ENCODE data around the gene PCDHGA10.
"Not testable (repeated sequence)": the region's sequence is repeated elsewhere in the genome, so short reads cannot be mapped to it uniquely, and the experiment has no call there.

Gene PCDHGA10

DNA sequence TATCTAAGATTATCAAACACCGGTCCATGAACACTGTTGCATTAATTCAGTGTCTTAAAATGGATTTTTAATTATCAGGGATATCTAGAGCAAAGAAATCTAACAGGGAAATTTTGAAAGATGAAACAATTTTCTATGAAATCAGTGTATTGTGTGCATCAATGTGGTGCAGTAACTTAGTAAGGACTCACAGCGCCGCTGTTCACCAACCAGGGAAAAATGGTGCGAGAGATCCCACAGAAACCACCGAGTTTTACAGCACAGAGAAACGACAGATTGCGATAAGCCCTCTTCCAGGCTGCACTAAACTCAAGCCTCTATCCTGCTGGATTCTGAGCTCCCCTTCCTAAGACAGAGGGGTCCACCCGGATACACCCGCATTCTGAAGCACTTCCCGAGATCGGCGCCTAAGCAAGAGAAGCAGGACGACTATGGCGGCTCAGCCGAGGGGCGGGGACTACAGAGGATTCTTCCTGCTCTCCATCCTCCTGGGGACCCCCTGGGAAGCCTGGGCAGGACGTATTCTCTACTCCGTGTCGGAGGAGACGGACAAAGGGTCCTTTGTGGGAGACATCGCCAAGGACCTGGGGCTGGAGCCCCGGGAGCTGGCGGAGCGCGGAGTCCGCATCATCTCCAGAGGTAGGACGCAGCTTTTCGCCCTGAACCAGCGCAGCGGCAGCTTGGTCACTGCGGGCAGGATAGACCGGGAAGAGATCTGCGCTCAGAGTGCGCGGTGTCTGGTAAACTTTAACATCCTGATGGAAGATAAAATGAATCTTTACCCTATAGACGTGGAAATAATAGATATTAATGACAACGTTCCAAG, 30.1 kb upstream of the PCDHGA10 start, which contains the start of gene PCDHGA7:
Gene PCDHGA7, plus strand, starts transcription at position 274 of the 826 bp plus-strand sequence. Its CDS starts 158 bp downstream, at position 432.
- FAIRE-seq: no peak
- TF ChIP-seq SPI1 (IDR thresholded peaks at IDR 0.05; ENCODE audit: low read depth, low read length) (no peak), POLR2A (IDR thresholded peaks at IDR 0.05; ENCODE audit: low read depth, low read length) (no peak), POLR2AphosphoS5 (IDR thresholded peaks at IDR 0.05; ENCODE audit: low read depth, low read length) (no peak), POU2F2 (IDR thresholded peaks at IDR 0.05; ENCODE audit: low read depth, low read length) (no peak), TAF1 (IDR thresholded peaks at IDR 0.05; ENCODE audit: low read depth, low read length) (no peak), PAX5 (IDR thresholded peaks at IDR 0.05; ENCODE audit: insufficient read depth, low read length, severe bottlenecking) (no peak)
- no peak for DNase-seq (ENCODE audit: insufficient read length, low spot score)

DNA sequence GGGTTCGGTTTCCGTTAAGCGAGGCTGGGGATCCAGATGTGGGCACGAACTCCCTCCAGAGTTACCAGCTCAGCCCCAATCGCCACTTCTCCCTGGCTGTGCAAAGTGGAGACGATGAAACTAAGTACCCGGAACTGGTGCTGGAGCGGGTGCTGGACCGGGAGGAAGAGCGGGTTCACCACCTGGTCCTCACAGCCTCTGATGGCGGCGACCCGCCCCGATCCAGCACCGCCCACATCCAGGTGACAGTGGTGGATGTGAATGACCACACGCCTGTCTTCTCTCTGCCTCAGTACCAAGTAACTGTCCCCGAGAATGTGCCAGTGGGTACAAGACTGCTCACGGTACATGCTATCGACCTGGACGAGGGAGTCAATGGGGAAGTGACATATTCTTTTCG, 29.4 kb upstream of the PCDHGA10 start:
- DNase-seq (ENCODE audit: insufficient read length, low spot score) (no peak), FAIRE-seq (no peak)
- TF ChIP-seq TAF1 (IDR thresholded peaks at IDR 0.05; ENCODE audit: low read depth, low read length) (no peak), POU2F2 (IDR thresholded peaks at IDR 0.05; ENCODE audit: low read depth, low read length) (no peak), POLR2A (IDR thresholded peaks at IDR 0.05; ENCODE audit: low read depth, low read length) (no peak), PAX5 (IDR thresholded peaks at IDR 0.05; ENCODE audit: insufficient read depth, low read length, severe bottlenecking) (no peak), POLR2AphosphoS5 (IDR thresholded peaks at IDR 0.05; ENCODE audit: low read depth, low read length) (no peak), SPI1 (IDR thresholded peaks at IDR 0.05; ENCODE audit: low read depth, low read length) (no peak)

DNA sequence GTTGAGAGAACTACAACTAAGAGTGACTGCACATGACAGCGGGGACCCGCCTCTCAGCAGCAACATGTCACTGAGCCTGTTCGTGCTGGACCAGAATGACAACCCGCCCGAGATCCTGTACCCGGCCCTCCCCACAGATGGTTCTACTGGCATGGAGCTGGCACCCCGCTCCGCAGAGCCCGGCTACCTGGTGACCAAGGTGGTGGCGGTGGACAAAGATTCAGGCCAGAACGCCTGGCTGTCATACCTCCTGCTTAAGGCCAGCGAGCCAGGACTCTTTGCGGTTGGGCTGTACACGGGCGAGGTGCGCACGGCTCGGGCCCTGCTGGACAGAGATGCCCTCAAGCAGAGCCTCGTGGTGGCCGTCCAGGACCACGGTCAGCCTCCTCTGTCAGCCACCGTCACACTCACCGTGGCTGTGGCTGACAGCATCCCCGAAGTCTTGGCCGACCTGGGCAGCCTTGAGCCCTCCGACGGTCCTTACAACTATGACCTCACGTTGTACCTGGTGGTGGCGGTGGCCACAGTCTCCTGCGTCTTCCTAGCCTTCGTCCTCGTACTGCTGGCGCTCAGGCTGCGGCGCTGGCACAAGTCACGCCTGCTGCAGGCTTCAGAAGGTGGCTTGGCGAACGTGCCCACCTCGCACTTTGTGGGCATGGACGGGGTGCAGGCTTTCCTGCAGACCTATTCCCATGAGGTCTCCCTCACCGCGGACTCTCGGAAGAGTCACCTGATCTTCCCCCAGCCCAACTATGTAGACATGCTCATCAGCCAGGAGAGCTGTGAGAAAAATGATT, 28.1 kb upstream of the PCDHGA10 start:
- FAIRE-seq (no peak), DNase-seq (ENCODE audit: insufficient read length, low spot score) (no peak)
- no peak for TF ChIP-seq TAF1 (IDR thresholded peaks at IDR 0.05; ENCODE audit: low read depth, low read length)
- no peak for TF ChIP-seq POU2F2 (IDR thresholded peaks at IDR 0.05; ENCODE audit: low read depth, low read length)
- TF ChIP-seq PAX5 (IDR thresholded peaks at IDR 0.05; ENCODE audit: insufficient read depth, low read length, severe bottlenecking): no peak
- TF ChIP-seq SPI1 (IDR thresholded peaks at IDR 0.05; ENCODE audit: low read depth, low read length): no peak

DNA sequence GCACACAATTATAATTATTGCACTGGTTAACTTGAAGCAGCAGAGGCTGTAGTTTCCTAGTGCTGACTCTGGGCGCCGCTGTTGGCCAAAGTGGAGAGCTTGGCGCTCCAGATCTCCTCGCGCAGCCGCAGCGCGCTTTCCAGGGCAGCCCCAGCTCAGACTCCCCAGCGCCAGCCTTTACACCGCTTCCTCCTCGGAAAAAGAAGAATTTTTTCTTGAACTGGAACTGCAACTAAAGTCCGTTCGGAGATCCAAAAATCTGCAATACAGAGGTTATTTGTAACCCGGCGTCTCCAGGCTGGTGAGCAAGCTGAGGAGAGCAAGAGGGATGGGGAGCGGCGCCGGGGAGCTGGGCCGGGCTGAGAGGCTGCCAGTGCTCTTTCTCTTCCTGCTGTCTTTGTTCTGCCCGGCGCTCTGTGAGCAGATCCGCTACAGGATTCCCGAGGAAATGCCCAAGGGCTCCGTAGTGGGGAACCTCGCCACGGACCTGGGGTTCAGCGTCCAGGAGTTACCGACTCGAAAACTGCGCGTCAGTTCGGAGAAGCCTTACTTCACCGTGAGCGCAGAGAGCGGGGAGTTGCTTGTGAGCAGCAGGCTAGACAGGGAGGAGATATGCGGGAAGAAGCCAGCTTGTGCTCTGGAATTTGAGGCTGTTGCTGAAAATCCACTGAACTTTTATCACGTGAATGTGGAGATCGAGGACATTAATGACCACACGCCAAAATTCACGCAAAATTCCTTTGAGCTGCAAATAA, 25.1 kb upstream of the PCDHGA10 start, which contains the start of gene PCDHGB4:
Gene PCDHGB4, plus strand, starts transcription at position 142 of the 755 bp plus-strand sequence. Its CDS starts 187 bp downstream, at position 329.
- not testable (repeated sequence) for FAIRE-seq; DNase-seq (ENCODE audit: insufficient read length, low spot score)

DNA sequence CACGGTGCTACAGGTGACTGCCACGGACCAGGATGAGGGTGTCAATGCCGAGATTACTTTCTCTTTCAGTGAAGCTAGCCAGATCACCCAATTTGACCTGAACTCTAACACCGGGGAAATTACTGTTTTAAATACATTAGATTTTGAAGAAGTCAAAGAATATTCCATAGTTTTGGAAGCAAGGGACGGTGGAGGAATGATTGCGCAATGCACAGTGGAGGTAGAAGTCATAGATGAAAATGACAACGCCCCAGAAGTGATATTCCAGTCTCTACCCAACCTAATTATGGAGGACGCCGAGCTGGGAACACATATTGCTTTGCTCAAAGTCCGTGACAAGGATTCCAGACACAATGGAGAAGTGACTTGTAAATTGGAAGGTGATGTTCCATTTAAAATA, 24.1 kb upstream of the PCDHGA10 start:
- TF ChIP-seq PAX5 (IDR thresholded peaks at IDR 0.05; ENCODE audit: insufficient read depth, low read length, severe bottlenecking) (no peak), TAF1 (IDR thresholded peaks at IDR 0.05; ENCODE audit: low read depth, low read length) (no peak), POLR2AphosphoS5 (IDR thresholded peaks at IDR 0.05; ENCODE audit: low read depth, low read length) (no peak), POU2F2 (IDR thresholded peaks at IDR 0.05; ENCODE audit: low read depth, low read length) (no peak), SPI1 (IDR thresholded peaks at IDR 0.05; ENCODE audit: low read depth, low read length) (no peak), POLR2A (IDR thresholded peaks at IDR 0.05; ENCODE audit: low read depth, low read length) (no peak)
- DNase-seq (ENCODE audit: insufficient read length, low spot score) (no peak), FAIRE-seq (no peak)

DNA sequence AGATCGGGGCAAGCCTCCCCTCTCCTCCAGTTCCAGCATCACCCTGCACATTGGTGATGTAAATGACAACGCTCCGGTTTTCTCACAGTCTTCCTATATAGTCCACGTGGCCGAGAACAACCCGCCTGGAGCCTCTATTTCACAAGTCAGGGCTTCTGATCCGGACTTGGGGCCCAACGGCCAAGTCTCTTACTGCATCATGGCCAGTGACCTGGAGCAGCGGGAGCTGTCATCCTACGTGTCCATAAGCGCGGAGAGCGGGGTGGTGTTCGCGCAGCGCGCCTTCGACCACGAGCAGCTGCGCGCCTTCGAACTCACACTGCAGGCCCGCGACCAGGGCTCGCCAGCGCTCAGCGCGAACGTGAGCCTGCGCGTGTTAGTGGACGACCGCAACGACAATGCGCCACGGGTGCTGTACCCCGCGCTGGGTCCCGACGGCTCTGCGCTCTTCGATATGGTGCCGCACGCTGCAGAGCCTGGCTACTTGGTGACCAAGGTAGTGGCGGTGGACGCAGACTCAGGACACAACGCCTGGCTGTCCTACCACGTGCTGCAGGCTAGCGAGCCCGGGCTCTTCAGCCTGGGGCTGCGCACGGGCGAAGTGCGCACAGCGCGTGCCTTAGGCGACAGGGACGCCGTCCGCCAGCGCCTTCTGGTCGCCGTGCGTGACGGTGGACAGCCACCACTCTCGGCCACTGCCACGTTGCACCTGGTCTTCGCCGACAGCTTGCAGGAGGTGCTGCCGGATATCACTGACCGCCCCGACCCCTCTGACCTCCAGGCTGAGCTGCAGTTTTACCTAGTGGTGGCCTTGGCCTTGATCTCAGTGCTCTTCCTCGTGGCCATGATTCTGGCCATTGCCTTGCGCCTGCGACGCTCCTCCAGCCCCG, 23.4 kb upstream of the PCDHGA10 start:
- TF ChIP-seq TAF1 (IDR thresholded peaks at IDR 0.05; ENCODE audit: low read depth, low read length) (no peak), PAX5 (IDR thresholded peaks at IDR 0.05; ENCODE audit: insufficient read depth, low read length, severe bottlenecking) (no peak), POLR2AphosphoS5 (IDR thresholded peaks at IDR 0.05; ENCODE audit: low read depth, low read length) (no peak), POLR2A (IDR thresholded peaks at IDR 0.05; ENCODE audit: low read depth, low read length) (no peak), SPI1 (IDR thresholded peaks at IDR 0.05; ENCODE audit: low read depth, low read length) (no peak), POU2F2 (IDR thresholded peaks at IDR 0.05; ENCODE audit: low read depth, low read length) (no peak)
- no peak for DNase-seq (ENCODE audit: insufficient read length, low spot score)
- no peak for FAIRE-seq

DNA sequence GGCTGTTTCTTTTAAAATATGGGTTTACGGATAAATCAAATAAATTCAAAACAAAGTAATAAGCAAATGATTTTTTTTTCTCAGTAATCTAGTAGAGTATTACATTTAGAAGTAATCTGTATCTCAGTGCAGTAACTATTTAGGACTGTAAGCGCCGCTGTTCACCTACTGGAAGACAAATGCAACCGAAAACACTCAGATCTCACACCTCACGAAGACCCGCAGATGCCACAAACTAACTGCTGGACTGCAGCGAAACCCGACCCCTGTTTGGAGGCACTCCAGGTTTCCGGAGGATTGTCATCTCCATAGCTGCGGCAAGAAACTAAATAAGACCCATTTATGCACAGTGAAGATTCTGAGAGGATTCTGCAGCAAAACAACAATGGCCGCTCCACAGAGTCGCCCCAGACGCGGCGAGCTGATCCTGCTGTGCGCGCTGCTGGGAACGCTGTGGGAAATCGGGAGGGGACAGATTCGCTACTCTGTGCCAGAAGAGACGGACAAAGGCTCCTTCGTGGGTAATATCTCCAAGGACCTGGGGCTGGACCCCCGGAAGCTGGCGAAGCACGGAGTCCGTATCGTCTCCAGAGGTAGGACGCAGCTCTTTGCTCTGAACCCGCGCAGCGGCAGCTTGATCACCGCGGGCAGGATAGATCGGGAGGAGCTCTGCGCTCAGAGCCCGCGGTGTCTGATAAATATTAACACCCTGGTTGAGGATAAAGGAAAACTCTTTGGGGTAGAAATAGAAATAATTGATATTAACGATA, 20.2 kb upstream of the PCDHGA10 start, which contains the start of gene PCDHGA8:
Gene PCDHGA8, plus strand, starts transcription at position 205 of the 770 bp plus-strand sequence. Its CDS starts 181 bp downstream, at position 386.
- FAIRE-seq (no peak), DNase-seq (ENCODE audit: insufficient read length, low spot score) (no peak)
- no peak for TF ChIP-seq POLR2A (IDR thresholded peaks at IDR 0.05; ENCODE audit: low read depth, low read length)
- no peak for TF ChIP-seq SPI1 (IDR thresholded peaks at IDR 0.05; ENCODE audit: low read depth, low read length)
- no peak for TF ChIP-seq POU2F2 (IDR thresholded peaks at IDR 0.05; ENCODE audit: low read depth, low read length)
- TF ChIP-seq TAF1 (IDR thresholded peaks at IDR 0.05; ENCODE audit: low read depth, low read length): no peak
- TF ChIP-seq PAX5 (IDR thresholded peaks at IDR 0.05; ENCODE audit: insufficient read depth, low read length, severe bottlenecking): no peak
- TF ChIP-seq POLR2AphosphoS5 (IDR thresholded peaks at IDR 0.05; ENCODE audit: low read depth, low read length): no peak

DNA sequence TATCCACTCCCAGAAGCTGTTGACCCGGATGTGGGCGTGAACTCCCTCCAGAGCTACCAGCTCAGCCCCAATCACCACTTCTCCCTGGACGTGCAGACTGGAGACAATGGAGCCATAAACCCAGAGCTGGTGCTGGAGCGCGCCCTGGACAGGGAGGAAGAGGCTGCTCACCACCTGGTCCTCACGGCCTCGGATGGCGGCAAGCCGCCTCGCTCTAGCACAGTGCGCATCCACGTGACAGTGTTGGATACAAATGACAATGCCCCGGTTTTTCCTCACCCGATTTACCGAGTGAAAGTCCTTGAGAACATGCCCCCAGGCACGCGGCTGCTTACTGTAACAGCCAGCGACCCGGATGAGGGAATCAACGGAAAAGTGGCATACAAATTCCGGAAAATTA, 19.5 kb upstream of the PCDHGA10 start:
- no peak for FAIRE-seq
- no peak for DNase-seq (ENCODE audit: insufficient read length, low spot score)
- TF ChIP-seq POLR2AphosphoS5 (IDR thresholded peaks at IDR 0.05; ENCODE audit: low read depth, low read length) (no peak), PAX5 (IDR thresholded peaks at IDR 0.05; ENCODE audit: insufficient read depth, low read length, severe bottlenecking) (no peak), SPI1 (IDR thresholded peaks at IDR 0.05; ENCODE audit: low read depth, low read length) (no peak), TAF1 (IDR thresholded peaks at IDR 0.05; ENCODE audit: low read depth, low read length) (no peak)

DNA sequence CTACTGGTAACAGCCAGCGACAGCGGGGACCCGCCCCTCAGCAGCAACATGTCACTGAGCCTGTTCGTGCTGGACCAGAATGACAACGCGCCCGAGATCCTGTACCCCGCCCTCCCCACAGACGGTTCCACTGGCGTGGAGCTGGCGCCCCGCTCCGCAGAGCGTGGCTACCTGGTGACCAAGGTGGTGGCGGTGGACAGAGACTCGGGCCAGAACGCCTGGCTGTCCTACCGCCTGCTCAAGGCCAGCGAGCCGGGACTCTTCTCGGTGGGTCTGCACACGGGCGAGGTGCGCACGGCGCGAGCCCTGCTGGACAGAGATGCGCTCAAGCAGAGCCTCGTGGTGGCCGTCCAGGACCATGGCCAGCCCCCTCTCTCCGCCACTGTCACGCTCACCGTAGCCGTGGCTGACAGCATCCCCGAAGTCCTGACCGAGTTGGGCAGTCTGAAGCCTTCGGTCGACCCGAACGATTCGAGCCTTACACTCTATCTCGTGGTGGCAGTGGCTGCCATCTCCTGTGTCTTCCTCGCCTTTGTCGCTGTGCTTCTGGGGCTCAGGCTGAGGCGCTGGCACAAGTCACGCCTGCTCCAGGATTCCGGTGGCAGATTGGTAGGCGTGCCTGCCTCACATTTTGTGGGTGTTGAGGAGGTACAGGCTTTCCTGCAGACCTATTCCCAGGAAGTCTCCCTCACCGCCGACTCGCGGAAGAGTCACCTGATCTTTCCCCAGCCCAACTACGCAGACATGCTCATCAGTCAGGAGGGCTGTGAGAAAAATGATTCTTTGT, 18.2 kb upstream of the PCDHGA10 start:
- FAIRE-seq: not testable (repeated sequence)

DNA sequence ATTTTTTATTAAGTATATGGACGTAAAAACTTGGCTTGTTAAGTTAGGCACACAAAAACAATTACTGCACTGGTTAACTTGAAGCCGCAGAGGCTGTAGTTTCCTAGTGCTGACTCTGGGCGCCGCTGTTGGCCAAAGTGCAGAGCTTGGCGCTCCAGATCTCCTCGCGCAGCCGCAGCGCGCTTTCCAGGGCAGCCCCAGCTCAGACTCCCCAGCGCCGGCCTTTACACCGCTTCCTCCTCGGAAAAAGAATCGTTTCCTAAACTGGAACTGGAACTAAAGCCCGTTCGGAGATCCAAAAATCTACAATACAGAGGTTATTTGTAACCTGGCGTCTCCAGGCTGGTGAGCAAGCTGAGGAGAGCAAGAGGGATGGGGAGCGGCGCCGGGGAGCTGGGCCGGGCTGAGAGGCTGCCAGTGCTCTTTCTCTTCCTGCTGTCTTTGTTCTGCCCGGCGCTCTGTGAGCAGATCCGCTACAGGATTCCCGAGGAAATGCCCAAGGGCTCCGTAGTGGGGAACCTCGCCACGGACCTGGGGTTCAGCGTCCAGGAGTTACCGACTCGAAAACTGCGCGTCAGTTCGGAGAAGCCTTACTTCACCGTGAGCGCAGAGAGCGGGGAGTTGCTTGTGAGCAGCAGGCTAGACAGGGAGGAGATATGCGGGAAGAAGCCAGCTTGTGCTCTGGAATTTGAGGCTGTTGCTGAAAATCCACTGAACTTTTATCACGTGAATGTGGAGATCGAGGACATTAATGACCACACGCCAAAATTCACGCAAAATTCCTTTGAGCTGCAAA, 14.8 kb upstream of the PCDHGA10 start, which contains the start of gene PCDHGB5:
Gene PCDHGB5, plus strand, starts transcription at position 192 of the 796 bp plus-strand sequence. Its CDS starts 181 bp downstream, at position 373.
- not testable (repeated sequence) for FAIRE-seq; DNase-seq (ENCODE audit: insufficient read length, low spot score)

More for the DNA sequence above, 18.2 kb upstream of the PCDHGA10 start:
- not testable (repeated sequence) for DNase-seq (ENCODE audit: insufficient read length, low spot score)
